Fibroblast of pulmonary artery (primary cell): Measurements from ENCODE around the gene SLC16A11.
"Not testable (repeated sequence)": the region's sequence is repeated elsewhere in the genome, so short reads cannot be mapped to it uniquely, and the experiment has no call there.

Experiments used
- DNase-seq: peaks from one replicate; pipeline ENCODE4 v3.0.0-alpha.2; 2010; ENCODE audit warnings: low read depth
- H3K4me3 ChIP-seq: replicated peaks from 2 replicates; pipeline ENCODE4 v1.5.1; 2011; ENCODE audit warnings: low read depth, mild to moderate bottlenecking, control low read depth, low read length, moderate library complexity
- TF ChIP-seq, protein P1 (sequence below): IDR thresholded peaks from 2 replicates; pipeline ENCODE4 v1.5.1; 2011; ENCODE audit warnings: mild to moderate bottlenecking, control low read depth, low read length, inconsistent platforms; ENCODE audit errors: missing control alignments

The SLC16A11 gene

DNA sequence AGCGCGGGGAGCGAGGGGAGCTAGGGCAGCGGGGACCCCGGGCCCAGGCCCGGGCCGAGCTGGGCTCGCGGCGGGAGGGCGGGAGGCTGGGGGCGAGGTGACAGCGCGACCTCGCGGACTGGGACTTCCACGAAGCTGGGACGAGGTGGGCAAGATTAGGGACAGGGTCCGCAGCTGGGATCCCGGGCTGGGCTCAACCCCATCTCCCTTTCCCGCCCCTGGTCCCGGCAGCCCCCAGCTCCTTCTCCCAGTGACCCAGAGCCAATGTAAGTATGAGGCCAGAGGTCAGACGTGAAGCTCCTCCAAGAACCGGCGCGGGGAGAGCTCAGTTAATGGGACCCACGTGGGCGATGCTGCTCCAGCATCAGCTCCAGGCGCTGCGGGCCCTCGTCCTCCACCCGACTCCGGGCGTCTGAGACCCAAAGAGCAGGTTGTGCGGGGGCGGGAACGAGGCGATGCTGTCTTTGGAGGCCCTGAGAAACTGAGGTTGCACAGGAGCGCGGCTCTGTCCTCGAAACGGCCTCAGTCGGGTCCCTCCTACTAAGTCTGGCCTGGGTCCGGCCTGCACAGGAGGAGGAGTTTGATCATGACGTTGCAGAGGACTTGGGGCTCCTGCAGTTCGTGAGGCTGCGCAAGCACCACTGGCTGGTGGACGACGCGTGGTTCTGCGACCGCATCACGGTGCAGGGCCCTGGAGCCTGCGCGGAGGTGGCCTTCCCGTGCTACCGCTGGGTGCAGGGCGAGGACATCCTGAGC, 47.5 kb downstream of the SLC16A11 start:
- TF ChIP-seq, protein P1, sequence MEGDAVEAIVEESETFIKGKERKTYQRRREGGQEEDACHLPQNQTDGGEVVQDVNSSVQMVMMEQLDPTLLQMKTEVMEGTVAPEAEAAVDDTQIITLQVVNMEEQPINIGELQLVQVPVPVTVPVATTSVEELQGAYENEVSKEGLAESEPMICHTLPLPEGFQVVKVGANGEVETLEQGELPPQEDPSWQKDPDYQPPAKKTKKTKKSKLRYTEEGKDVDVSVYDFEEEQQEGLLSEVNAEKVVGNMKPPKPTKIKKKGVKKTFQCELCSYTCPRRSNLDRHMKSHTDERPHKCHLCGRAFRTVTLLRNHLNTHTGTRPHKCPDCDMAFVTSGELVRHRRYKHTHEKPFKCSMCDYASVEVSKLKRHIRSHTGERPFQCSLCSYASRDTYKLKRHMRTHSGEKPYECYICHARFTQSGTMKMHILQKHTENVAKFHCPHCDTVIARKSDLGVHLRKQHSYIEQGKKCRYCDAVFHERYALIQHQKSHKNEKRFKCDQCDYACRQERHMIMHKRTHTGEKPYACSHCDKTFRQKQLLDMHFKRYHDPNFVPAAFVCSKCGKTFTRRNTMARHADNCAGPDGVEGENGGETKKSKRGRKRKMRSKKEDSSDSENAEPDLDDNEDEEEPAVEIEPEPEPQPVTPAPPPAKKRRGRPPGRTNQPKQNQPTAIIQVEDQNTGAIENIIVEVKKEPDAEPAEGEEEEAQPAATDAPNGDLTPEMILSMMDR = no peak
- no peak for DNase-seq
- no peak overlapping the region for H3K4me3 ChIP-seq

DNA sequence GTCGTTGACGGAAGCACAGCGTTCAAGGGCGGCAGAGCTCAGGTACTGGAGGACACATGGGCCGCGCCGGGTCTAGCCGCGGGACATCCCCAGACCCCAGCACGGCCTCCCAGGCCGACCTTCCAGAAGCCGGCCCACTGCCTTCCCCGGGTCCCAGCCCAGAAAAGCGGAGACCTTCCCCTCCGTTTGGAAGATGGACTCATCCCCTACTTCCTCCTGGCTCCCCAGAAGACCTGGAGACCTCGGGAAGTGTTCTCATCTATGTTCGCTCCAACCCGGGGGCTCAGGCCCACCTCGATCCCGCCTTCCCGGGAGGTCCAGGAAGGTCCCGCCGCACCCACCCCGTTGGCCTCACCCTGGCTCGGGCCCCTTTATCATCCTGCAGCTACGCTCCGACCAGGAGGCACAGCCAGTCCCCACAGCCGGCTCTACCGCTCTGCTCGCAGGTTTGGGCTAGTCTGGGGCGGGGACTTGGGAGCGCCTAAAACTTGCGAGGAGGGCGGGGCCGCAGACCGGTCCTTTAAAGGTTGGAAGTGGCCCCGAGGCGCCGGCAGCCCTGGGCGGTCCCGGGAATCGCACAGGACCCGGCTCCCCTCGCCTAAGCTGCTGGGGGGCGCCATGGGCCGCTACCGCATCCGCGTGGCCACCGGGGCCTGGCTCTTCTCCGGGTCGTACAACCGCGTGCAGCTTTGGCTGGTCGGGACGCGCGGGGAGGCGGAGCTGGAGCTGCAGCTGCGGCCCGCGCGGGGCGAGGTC, 48.2 kb downstream of the SLC16A11 start, which contains the start of gene ALOX12:
Gene ALOX12 (plus strand): TSS at position 550 of the 756 bp plus-strand sequence. CDS start 69 bp downstream, at position 619.
- no peak for DNase-seq
- TF ChIP-seq, protein P1 = no peak
- H3K4me3 ChIP-seq = no peak within 1 kb of the TSS

DNA sequence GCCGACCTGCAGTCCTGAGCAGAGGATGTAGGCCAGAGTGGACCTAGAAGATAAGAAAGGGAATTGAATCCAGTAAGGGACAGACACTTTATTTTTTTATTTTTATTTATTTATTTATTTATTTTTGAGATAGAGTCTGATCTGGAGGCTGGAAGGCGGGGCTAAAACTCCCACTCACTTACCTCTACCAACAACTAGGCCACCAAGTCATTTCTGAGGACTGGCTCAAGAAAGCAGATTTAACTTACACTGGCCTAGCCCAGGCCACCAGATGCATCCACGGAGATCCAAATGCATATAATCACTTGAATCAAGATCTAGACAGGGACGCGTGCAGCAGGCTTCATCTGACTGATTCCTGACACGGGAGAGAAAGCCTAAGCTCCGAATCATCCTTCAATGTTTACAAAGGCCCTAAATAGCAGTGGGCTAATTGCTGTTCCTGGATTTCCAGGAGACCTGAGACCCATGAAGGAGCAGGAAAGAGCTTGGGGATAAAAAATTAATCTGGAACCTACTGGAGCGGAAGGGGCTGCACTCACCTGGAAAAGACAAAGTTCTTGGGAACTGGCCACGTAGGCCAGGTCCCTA, 49.1 kb downstream of the SLC16A11 start:
- no peak for DNase-seq
- no peak overlapping the region for H3K4me3 ChIP-seq
- TF ChIP-seq, protein P1 = no peak

DNA sequence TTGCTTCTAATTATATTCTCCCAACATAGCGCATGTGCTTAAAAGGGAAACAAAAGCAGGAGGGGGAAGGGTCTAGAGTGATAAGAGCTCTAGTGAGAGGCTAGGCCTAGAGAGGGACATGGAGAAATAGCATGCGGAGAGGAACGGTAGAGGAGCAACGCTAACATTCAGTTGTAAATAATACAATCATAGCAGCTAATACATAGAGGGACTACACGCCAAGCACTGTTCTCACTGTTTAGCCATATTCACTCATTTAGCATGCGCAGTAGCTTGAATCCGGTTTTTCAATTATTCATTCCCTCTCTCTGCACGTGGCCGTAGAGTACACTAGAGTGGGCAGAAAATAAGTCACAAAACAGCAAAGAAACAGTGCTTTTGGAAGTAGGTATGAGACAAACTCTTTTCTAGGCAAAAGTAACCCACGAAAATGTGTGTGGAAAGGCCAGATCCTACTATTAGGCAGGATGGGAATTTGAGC, 49.7 kb downstream of the SLC16A11 start:
- TF ChIP-seq, protein P1 = no peak
- no peak overlapping the region for H3K4me3 ChIP-seq
- DNase-seq = no peak

DNA sequence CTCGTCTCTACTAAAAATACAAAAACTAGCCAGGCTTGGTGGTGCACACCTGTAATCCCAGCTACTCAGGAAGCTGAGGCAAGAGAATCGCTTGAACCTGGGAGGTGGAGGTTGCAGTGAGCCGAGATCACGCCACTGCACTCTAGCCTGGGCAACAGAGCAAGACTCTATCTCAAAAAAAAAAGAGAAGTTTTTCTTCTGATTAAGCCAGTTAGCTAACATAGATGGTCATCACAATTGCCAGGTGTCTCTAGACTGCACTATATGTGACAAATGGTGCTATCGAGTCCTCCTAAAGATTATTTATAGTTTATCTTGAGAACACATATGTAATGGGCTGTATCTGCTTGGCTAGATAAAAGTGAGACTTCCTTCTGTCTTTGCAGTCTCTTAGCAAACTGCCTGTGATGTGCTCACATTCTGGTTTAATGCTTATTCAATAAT, 50.3 kb downstream of the SLC16A11 start:
- not testable (repeated sequence) for H3K4me3 ChIP-seq, DNase-seq
